ENCODE results near the gene KDELR3.

The KDELR3 gene

GRCh38 chr22:38436629-38437395, 31.1 kb upstream of the KDELR3 start:
- Histone ChIP-seq H4K20me1 (ENCODE audit: insufficient read depth, low read length) (no peaks in the 10 kb centered on the region), H3K9me3 (ENCODE audit: low read length) (no peaks in the 10 kb centered on the region), H3K27ac (ENCODE audit: low read depth, low read length, poor library complexity, severe bottlenecking) (no peak overlapping the region), H3K9me2 (ENCODE audit: low read depth, low read length) (no peaks in the 10 kb centered on the region), H3K4me1 (ENCODE audit: insufficient read depth, low read length, severe bottlenecking) (no peaks in the 10 kb centered on the region), H3K9ac (ENCODE audit: low read length) (no peak overlapping the region), H3F3A (ENCODE audit: insufficient read depth, low read length) (no peaks in the 10 kb centered on the region), H3K79me2 (ENCODE audit: insufficient read depth, low read length) (no peaks in the 10 kb centered on the region), H3K36me3 (ENCODE audit: insufficient read depth, low read length) (no peaks in the 10 kb centered on the region), H3K27me3 (ENCODE audit: insufficient read depth, low read length) (0 out of 2 replicates have a peak, but pooled peaks cover 6% of the 10 kb centered on the region), H3K4me2 (ENCODE audit: low read length) (no peak overlapping the region), H2AFZ (ENCODE audit: low read length) (no peak overlapping the region), H3K4me3 (ENCODE audit: low read depth, low read length, poor library complexity, severe bottlenecking) (no peak overlapping the region)
- TF ChIP-seq CTCF (IDR thresholded peaks at IDR 0.05; ENCODE audit: low read length) (no peak), EZH2 (IDR thresholded peaks at IDR 0.05; ENCODE audit: borderline replicate concordance, low read length) (no peak)

GRCh38 chr22:38437416-38437815, 30.5 kb upstream of the KDELR3 start:
- H2AFZ ChIP-seq (ENCODE audit: low read length), result no peak overlapping the region
- H3K4me1 ChIP-seq (ENCODE audit: insufficient read depth, low read length, severe bottlenecking), result no peaks in the 10 kb centered on the region
- H3K9ac ChIP-seq (ENCODE audit: low read length), result no peak overlapping the region
- H3F3A ChIP-seq (ENCODE audit: insufficient read depth, low read length), result no peaks in the 10 kb centered on the region
- no peak overlapping the region for H3K4me2 ChIP-seq (ENCODE audit: low read length)
- no peaks in the 10 kb centered on the region for H3K9me2 ChIP-seq (ENCODE audit: low read depth, low read length)
- TF ChIP-seq EZH2 (IDR thresholded peaks at IDR 0.05; ENCODE audit: borderline replicate concordance, low read length), result no peak
- TF ChIP-seq CTCF (IDR thresholded peaks at IDR 0.05; ENCODE audit: low read length), result no peak
- H3K79me2 ChIP-seq (ENCODE audit: insufficient read depth, low read length), result no peaks in the 10 kb centered on the region
- H3K36me3 ChIP-seq (ENCODE audit: insufficient read depth, low read length), result no peaks in the 10 kb centered on the region
- peaks cover 6% of the 10 kb centered on the region; the same call in 1 of the 2 replicates for H3K27me3 ChIP-seq (ENCODE audit: insufficient read depth, low read length)
- no peak overlapping the region for H3K27ac ChIP-seq (ENCODE audit: low read depth, low read length, poor library complexity, severe bottlenecking)
- no peaks in the 10 kb centered on the region for H3K9me3 ChIP-seq (ENCODE audit: low read length)
- H4K20me1 ChIP-seq (ENCODE audit: insufficient read depth, low read length), result no peaks in the 10 kb centered on the region
- H3K4me3 ChIP-seq (ENCODE audit: low read depth, low read length, poor library complexity, severe bottlenecking), result no peak overlapping the region

- Histone ChIP-seq H3K9ac (ENCODE audit: low read length) (no peak overlapping the region), H3K4me1 (ENCODE audit: insufficient read depth, low read length, severe bottlenecking) (no peaks in the 10 kb centered on the region), H3F3A (ENCODE audit: insufficient read depth, low read length) (no peaks in the 10 kb centered on the region), H3K4me3 (ENCODE audit: low read depth, low read length, poor library complexity, severe bottlenecking) (no peak overlapping the region), H3K4me2 (ENCODE audit: low read length) (no peak overlapping the region), H3K9me2 (ENCODE audit: low read depth, low read length) (no peaks in the 10 kb centered on the region), H3K36me3 (ENCODE audit: insufficient read depth, low read length) (no peaks in the 10 kb centered on the region), H2AFZ (ENCODE audit: low read length) (no peak overlapping the region), H3K9me3 (ENCODE audit: low read length) (no peaks in the 10 kb centered on the region), H4K20me1 (ENCODE audit: insufficient read depth, low read length) (no peaks in the 10 kb centered on the region), H3K79me2 (ENCODE audit: insufficient read depth, low read length) (no peaks in the 10 kb centered on the region), H3K27ac (ENCODE audit: low read depth, low read length, poor library complexity, severe bottlenecking) (no peak overlapping the region), H3K27me3 (ENCODE audit: insufficient read depth, low read length) (peaks cover 11% of the 10 kb centered on the region)
- TF ChIP-seq CTCF (IDR thresholded peaks at IDR 0.05; ENCODE audit: low read length), result no peak
- no peak for TF ChIP-seq EZH2 (IDR thresholded peaks at IDR 0.05; ENCODE audit: borderline replicate concordance, low read length)
Measured at GRCh38 chr22:38440747-38441350, 27.0 kb upstream of the KDELR3 start.

All from OCI-LY1 (cell line).